SK-N-SH treated with all-trans-retinoic acid at 6 μM for 48 hours (cell line): ENCODE data around the gene SNX32.

Source experiments
- ATAC-seq: fragments of 200-7000 bp; cut with Tn5 transposase; 3 replicates; pipeline ENCODE4 v1.9.1; 2020; ENCODE audit warnings: mild to moderate bottlenecking, moderate library complexity
- ARNTL ChIP-seq: fragments of 450-650 bp; formaldehyde crosslinking; IDR thresholded peaks from 2 replicates; pipeline ENCODE4 v1.5.0; 2020; ENCODE audit warnings: low read depth, mild to moderate bottlenecking, moderate library complexity, borderline replicate concordance
- BACH2 ChIP-seq: fragments of 250-450 bp; sonication (Bioruptor Pico); IDR thresholded peaks from 2 replicates; pipeline ENCODE4 v1.9.0; 2021; ENCODE audit warnings: mild to moderate bottlenecking, borderline replicate concordance
- CSDC2 ChIP-seq: fragments of 250-450 bp; sonication (Bioruptor Pico); IDR thresholded peaks from 2 replicates; pipeline ENCODE4 v1.5.0; 2020; ENCODE audit warnings: mild to moderate bottlenecking, moderate library complexity
- GLIS3 ChIP-seq: fragments of 250-450 bp; sonication (Bioruptor Pico); IDR thresholded peaks from 2 replicates; pipeline ENCODE4 v1.5.0; 2020; ENCODE audit warnings: mild to moderate bottlenecking, moderate library complexity
- ISL1 ChIP-seq: fragments of 250-450 bp; sonication (Bioruptor Pico); IDR thresholded peaks from 2 replicates; pipeline ENCODE4 v2.1.2; 2022; ENCODE audit warnings: mild to moderate bottlenecking, moderate library complexity
- OSR1 ChIP-seq: fragments of 250-450 bp; sonication (Bioruptor Pico); IDR thresholded peaks from 2 replicates; pipeline ENCODE4 v1.8.0; 2022; ENCODE audit warnings: moderate library complexity, mild to moderate bottlenecking, inconsistent platforms
- PPARA ChIP-seq: fragments of 250-450 bp; sonication (Bioruptor Pico); IDR thresholded peaks from 2 replicates; pipeline ENCODE4 v1.5.0; 2020; ENCODE audit warnings: mild to moderate bottlenecking, borderline replicate concordance
- RARB ChIP-seq: fragments of 250-450 bp; sonication (Bioruptor Pico); IDR thresholded peaks from 2 replicates; pipeline ENCODE4 v1.8.0; 2021; ENCODE audit warnings: mild to moderate bottlenecking, moderate library complexity
- SNAI2 ChIP-seq: fragments of 250-450 bp; sonication (Bioruptor Pico); IDR thresholded peaks from 2 replicates; pipeline ENCODE4 v1.5.0; 2020; ENCODE audit warnings: mild to moderate bottlenecking, moderate library complexity
- ZC3H10 ChIP-seq: fragments of 250-450 bp; sonication (Bioruptor Pico); IDR thresholded peaks from 2 replicates; pipeline ENCODE4 v1.5.1; 2021; ENCODE audit warnings: mild to moderate bottlenecking, moderate library complexity
- ZFP3 ChIP-seq: fragments of 250-450 bp; sonication (Bioruptor Pico); IDR thresholded peaks from 2 replicates; pipeline ENCODE4 v1.5.0; 2020; ENCODE audit warnings: mild to moderate bottlenecking, moderate library complexity
- ZFP30 ChIP-seq: fragments of 450-650 bp; formaldehyde crosslinking; IDR thresholded peaks from 2 replicates; pipeline ENCODE4 v1.5.0; 2022; ENCODE audit warnings: mild to moderate bottlenecking, moderate library complexity
- ZNF70 ChIP-seq: fragments of 450-650 bp; formaldehyde crosslinking; IDR thresholded peaks from 2 replicates; pipeline ENCODE4 v1.5.0; 2020; ENCODE audit warnings: mild to moderate bottlenecking, moderate library complexity
- ZNF8 ChIP-seq: fragments of 450-650 bp; formaldehyde crosslinking; IDR thresholded peaks from 2 replicates; pipeline ENCODE4 v1.5.0; 2020; ENCODE audit warnings: mild to moderate bottlenecking, moderate library complexity
- TF ChIP-seq, protein P1 (sequence below): fragments of 250-450 bp; sonication (Bioruptor Pico); IDR thresholded peaks from 2 replicates; pipeline ENCODE4 v1.5.0; 2020; ENCODE audit warnings: mild to moderate bottlenecking, moderate library complexity
- TF ChIP-seq, protein P2 (sequence below): fragments of 250-450 bp; sonication (Bioruptor Pico); IDR thresholded peaks from 2 replicates; pipeline ENCODE4 v1.8.0; 2020; ENCODE audit warnings: mild to moderate bottlenecking, moderate library complexity, borderline replicate concordance
- TF ChIP-seq, protein P3 (sequence below): fragments of 250-450 bp; sonication (Bioruptor Pico); IDR thresholded peaks from 2 replicates; pipeline ENCODE4 v1.8.0; 2021; ENCODE audit warnings: low read depth, mild to moderate bottlenecking, moderate library complexity, borderline replicate concordance
- TF ChIP-seq, protein P4 (sequence below): fragments of 250-450 bp; sonication (Bioruptor Pico); IDR thresholded peaks from 2 replicates; pipeline ENCODE4 v1.5.1; 2021; ENCODE audit warnings: mild to moderate bottlenecking, moderate library complexity
- TF ChIP-seq, protein P5 (sequence below): fragments of 250-450 bp; sonication (Bioruptor Pico); IDR thresholded peaks from 2 replicates; pipeline ENCODE4 v1.5.1; 2020; ENCODE audit warnings: low read depth, mild to moderate bottlenecking, moderate library complexity

Gene SNX32

DNA sequence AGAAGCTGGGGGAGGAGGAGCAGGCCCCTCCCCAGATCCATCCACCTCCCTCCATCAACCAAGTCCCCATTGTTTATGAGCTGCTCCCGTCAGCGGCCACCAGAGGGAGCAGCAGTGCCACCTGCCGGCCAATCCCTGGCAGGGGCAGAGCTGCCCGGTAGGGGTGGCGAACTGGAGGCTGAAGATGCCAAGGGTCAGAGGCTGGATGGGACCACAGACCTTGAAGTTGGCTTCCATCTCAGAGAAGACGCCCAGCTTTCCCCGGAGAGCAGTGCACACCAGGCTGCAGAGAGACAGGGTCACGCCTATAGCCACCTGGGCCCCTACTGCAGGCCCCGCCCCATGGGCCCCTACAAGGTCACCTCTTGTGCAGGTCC, 50.9 kb downstream of the SNX32 start:
- peak; percentile 30 for ATAC-seq
- TF ChIP-seq, protein P1, sequence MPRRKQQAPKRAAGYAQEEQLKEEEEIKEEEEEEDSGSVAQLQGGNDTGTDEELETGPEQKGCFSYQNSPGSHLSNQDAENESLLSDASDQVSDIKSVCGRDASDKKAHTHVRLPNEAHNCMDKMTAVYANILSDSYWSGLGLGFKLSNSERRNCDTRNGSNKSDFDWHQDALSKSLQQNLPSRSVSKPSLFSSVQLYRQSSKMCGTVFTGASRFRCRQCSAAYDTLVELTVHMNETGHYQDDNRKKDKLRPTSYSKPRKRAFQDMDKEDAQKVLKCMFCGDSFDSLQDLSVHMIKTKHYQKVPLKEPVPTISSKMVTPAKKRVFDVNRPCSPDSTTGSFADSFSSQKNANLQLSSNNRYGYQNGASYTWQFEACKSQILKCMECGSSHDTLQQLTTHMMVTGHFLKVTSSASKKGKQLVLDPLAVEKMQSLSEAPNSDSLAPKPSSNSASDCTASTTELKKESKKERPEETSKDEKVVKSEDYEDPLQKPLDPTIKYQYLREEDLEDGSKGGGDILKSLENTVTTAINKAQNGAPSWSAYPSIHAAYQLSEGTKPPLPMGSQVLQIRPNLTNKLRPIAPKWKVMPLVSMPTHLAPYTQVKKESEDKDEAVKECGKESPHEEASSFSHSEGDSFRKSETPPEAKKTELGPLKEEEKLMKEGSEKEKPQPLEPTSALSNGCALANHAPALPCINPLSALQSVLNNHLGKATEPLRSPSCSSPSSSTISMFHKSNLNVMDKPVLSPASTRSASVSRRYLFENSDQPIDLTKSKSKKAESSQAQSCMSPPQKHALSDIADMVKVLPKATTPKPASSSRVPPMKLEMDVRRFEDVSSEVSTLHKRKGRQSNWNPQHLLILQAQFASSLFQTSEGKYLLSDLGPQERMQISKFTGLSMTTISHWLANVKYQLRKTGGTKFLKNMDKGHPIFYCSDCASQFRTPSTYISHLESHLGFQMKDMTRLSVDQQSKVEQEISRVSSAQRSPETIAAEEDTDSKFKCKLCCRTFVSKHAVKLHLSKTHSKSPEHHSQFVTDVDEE (CRISPR knock-in tag) = no peak
- no peak for TF ChIP-seq CSDC2 (CRISPR knock-in tag)
- no peak for TF ChIP-seq BACH2 (CRISPR knock-in tag)
- TF ChIP-seq, protein P2, sequence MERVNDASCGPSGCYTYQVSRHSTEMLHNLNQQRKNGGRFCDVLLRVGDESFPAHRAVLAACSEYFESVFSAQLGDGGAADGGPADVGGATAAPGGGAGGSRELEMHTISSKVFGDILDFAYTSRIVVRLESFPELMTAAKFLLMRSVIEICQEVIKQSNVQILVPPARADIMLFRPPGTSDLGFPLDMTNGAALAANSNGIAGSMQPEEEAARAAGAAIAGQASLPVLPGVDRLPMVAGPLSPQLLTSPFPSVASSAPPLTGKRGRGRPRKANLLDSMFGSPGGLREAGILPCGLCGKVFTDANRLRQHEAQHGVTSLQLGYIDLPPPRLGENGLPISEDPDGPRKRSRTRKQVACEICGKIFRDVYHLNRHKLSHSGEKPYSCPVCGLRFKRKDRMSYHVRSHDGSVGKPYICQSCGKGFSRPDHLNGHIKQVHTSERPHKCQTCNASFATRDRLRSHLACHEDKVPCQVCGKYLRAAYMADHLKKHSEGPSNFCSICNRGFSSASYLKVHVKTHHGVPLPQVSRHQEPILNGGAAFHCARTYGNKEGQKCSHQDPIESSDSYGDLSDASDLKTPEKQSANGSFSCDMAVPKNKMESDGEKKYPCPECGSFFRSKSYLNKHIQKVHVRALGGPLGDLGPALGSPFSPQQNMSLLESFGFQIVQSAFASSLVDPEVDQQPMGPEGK (CRISPR knock-in tag) = 0 out of 2 replicates have a peak, but pooled peaks have one; percentile 22

DNA sequence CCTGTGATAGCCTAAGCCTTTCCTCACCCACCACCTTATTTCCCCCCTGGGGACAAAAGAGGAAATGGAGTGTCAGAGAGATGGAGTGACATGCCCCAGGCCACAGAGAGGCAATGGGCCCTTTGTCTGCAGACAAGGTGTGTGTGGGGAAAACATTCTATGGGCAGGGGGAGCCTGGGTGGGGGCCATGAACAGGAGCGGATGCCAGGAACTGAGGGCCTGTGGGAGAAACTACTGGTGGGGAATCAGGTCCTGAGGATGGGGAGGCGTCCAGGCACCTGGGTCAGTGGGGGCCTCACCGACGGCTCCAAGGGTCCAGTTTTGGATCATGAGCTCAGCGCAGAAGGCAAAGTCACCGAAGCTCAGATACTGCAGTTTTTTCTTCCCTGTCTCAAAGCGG, 51.5 kb downstream of the SNX32 start:
- ATAC-seq = no peak
- no peak for TF ChIP-seq ZC3H10 (CRISPR knock-in tag)
- no peak for TF ChIP-seq ZNF8
- no peak for TF ChIP-seq RARB (CRISPR knock-in tag)
- TF ChIP-seq PPARA (CRISPR knock-in tag) = no peak
- no peak for TF ChIP-seq ZNF70 (CRISPR knock-in tag)
- TF ChIP-seq CSDC2 (CRISPR knock-in tag) = no peak
- TF ChIP-seq BACH2 (CRISPR knock-in tag) = no peak
- TF ChIP-seq ZFP30 (CRISPR knock-in tag) = no peak
- no peak for TF ChIP-seq SNAI2

DNA sequence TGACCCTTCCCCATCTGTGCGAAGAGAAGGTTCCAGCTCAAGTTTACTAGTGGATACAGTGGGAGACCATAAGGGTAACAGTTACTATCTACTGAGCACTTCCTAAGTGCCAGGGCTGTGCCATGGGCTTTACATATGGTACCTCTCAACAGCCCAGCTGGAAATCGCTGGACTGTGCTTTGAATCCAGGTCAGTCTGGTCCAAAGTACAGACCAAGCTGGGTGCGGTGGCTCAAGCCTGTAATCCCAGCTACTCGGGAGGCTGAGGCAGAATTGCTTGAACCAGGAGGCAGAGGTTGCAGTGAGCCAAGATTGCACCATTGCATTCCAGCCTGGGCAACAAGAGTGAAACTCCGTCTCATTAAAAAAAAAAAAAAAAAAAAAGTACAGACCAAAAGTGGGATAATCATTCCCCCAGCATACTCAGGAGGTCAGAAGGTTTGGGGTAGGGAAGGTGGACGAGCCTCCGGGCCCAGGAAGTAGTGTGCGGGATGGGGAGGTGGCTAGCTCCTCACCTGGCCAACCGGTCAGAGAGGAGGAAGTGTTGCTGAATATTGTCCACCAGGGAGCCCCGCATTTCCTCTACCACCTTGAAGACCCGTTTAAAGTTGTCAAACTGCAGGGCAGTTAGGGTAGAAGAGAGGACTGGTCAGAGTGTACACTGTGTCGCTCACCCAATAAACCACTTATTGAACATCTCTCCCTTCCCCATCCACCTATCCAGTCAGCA, 52.2 kb downstream of the SNX32 start:
- no peak for ATAC-seq
- TF ChIP-seq, protein P3, sequence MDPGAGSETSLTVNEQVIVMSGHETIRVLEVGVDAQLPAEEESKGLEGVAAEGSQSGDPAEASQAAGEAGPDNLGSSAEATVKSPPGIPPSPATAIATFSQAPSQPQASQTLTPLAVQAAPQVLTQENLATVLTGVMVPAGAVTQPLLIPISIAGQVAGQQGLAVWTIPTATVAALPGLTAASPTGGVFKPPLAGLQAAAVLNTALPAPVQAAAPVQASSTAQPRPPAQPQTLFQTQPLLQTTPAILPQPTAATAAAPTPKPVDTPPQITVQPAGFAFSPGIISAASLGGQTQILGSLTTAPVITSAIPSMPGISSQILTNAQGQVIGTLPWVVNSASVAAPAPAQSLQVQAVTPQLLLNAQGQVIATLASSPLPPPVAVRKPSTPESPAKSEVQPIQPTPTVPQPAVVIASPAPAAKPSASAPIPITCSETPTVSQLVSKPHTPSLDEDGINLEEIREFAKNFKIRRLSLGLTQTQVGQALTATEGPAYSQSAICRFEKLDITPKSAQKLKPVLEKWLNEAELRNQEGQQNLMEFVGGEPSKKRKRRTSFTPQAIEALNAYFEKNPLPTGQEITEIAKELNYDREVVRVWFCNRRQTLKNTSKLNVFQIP (CRISPR knock-in tag) = no peak
- TF ChIP-seq, protein P4, sequence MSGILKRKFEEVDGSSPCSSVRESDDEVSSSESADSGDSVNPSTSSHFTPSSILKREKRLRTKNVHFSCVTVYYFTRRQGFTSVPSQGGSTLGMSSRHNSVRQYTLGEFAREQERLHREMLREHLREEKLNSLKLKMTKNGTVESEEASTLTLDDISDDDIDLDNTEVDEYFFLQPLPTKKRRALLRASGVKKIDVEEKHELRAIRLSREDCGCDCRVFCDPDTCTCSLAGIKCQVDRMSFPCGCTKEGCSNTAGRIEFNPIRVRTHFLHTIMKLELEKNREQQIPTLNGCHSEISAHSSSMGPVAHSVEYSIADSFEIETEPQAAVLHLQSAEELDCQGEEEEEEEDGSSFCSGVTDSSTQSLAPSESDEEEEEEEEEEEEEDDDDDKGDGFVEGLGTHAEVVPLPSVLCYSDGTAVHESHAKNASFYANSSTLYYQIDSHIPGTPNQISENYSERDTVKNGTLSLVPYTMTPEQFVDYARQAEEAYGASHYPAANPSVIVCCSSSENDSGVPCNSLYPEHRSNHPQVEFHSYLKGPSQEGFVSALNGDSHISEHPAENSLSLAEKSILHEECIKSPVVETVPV (CRISPR knock-in tag) = no peak
- TF ChIP-seq SNAI2 (no peak), GLIS3 (CRISPR knock-in tag) (no peak), RARB (CRISPR knock-in tag) (no peak), PPARA (CRISPR knock-in tag) (no peak), CSDC2 (CRISPR knock-in tag) (no peak), ZNF8 (no peak), ISL1 (CRISPR knock-in tag) (no peak), ZFP3 (CRISPR knock-in tag) (no peak), ARNTL (CRISPR knock-in tag) (no peak), ZFP30 (CRISPR knock-in tag) (no peak), OSR1 (CRISPR knock-in tag) (no peak), ZC3H10 (CRISPR knock-in tag) (no peak)
- TF ChIP-seq, protein P2 (CRISPR knock-in tag) = no peak
- TF ChIP-seq, protein P1 (CRISPR knock-in tag) = no peak
- TF ChIP-seq, protein P5, sequence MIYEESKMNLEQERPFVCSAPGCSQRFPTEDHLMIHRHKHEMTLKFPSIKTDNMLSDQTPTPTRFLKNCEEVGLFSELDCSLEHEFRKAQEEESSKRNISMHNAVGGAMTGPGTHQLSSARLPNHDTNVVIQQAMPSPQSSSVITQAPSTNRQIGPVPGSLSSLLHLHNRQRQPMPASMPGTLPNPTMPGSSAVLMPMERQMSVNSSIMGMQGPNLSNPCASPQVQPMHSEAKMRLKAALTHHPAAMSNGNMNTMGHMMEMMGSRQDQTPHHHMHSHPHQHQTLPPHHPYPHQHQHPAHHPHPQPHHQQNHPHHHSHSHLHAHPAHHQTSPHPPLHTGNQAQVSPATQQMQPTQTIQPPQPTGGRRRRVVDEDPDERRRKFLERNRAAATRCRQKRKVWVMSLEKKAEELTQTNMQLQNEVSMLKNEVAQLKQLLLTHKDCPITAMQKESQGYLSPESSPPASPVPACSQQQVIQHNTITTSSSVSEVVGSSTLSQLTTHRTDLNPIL (CRISPR knock-in tag) = no peak
- TF ChIP-seq, all 23 proteins: peak for 0
